WTC11 (cell line): ENCODE results near the gene SGCB. TPM values are rescaled to one million over a fixed set of nuclear protein-coding genes. Genes with fewer than 3 reads are reported as not detected.

Experiments used
- ATAC-seq: fragments of 200-7000 bp; cut with Tn5 transposase; 2 replicates; pipeline ENCODE4 v1.10.0; 2021; ENCODE audit warnings: mild to moderate bottlenecking, moderate library complexity
- CTCF ChIA-PET: fragments of 300-600 bp; sonication (Branson Sonifier 250); formaldehyde crosslinking; loops from one replicate; lab custom pipeline; 2021; ENCODE audit warnings: antibody characterized with exemption; lab: Charles Lee
- POLR2A ChIA-PET: fragments of 350-600 bp; sonication (Branson Sonifier 250); formaldehyde crosslinking; loops from one replicate; lab custom pipeline; 2021; ENCODE audit warnings: antibody characterized with exemption; lab: Charles Lee
- DNase-seq: peaks from one replicate; pipeline ENCODE4 v3.0.0; 2021; ENCODE audit warnings: low spot score
- H3K27ac Mint-ChIP-seq: 2 replicates; pipeline ENCODE4 v1.8.0; 2021; ENCODE audit warnings: mixed read lengths
- H3K27me3 Mint-ChIP-seq: 2 replicates; pipeline ENCODE4 v1.8.0; 2021; ENCODE audit warnings: low read depth, mild to moderate bottlenecking, moderate library complexity, mixed read lengths
- H3K36me3 Mint-ChIP-seq: 2 replicates; pipeline ENCODE4 v1.8.0; 2021; ENCODE audit warnings: mixed read lengths
- H3K4me1 Mint-ChIP-seq: 2 replicates; pipeline ENCODE4 v1.8.0; 2022; ENCODE audit warnings: mixed read lengths
- H3K4me3 Mint-ChIP-seq: 2 replicates; pipeline ENCODE4 v1.8.0; 2021; ENCODE audit warnings: mild to moderate bottlenecking, moderate library complexity, mixed read lengths
- H3K9me3 Mint-ChIP-seq: 2 replicates; pipeline ENCODE4 v1.8.0; 2021; ENCODE audit warnings: mixed read lengths
- ATF3 ChIP-seq: sonication (generic); formaldehyde crosslinking; conservative IDR thresholded peaks from 2 replicates; pipeline ENCODE4 v1.8.1; 2022; ENCODE audit warnings: mild to moderate bottlenecking, missing genetic modification reagents
- ESRRA ChIP-seq: sonication (generic); formaldehyde crosslinking; IDR thresholded peaks from 2 replicates; pipeline ENCODE4 v1.8.1; 2022; ENCODE audit warnings: mild to moderate bottlenecking, missing genetic modification reagents, borderline replicate concordance
- GTF2I ChIP-seq: fragments of 250-450 bp; sonication (Bioruptor Pico); conservative IDR thresholded peaks from 2 replicates; pipeline ENCODE4 v1.4.0; 2021; ENCODE audit warnings: mild to moderate bottlenecking
- JAZF1 ChIP-seq: fragments of 250-450 bp; sonication (Bioruptor Pico); IDR thresholded peaks from 2 replicates; pipeline ENCODE4 v1.9.0; 2021; ENCODE audit warnings: moderate library complexity, mild to moderate bottlenecking, inconsistent platforms
- JUN ChIP-seq: sonication (generic); formaldehyde crosslinking; IDR thresholded peaks from 2 replicates; pipeline ENCODE4 v1.8.0; 2023; ENCODE audit warnings: mild to moderate bottlenecking, missing genetic modification reagents
- NFATC4 ChIP-seq: fragments of 250-450 bp; sonication (Bioruptor Pico); IDR thresholded peaks from 2 replicates; pipeline ENCODE4 v1.9.0; 2021; ENCODE audit warnings: mild to moderate bottlenecking
- NR1H2 ChIP-seq: sonication (generic); formaldehyde crosslinking; IDR thresholded peaks from 2 replicates; pipeline ENCODE4 v1.9.0; 2021; ENCODE audit warnings: mild to moderate bottlenecking, moderate library complexity, missing genetic modification reagents
- NR2C2 ChIP-seq: sonication (generic); formaldehyde crosslinking; IDR thresholded peaks from 2 replicates; pipeline ENCODE4 v1.8.0; 2022; ENCODE audit warnings: mild to moderate bottlenecking, missing genetic modification reagents
- SP1 ChIP-seq: sonication (generic); formaldehyde crosslinking; conservative IDR thresholded peaks from 2 replicates; pipeline ENCODE4 v1.8.1; 2022; ENCODE audit warnings: missing genetic modification reagents
- TCF7 ChIP-seq: sonication (generic); formaldehyde crosslinking; IDR thresholded peaks from 2 replicates; pipeline ENCODE4 v1.8.0; 2022; ENCODE audit warnings: mild to moderate bottlenecking, low read depth, missing genetic modification reagents, moderate library complexity
- TEAD1 ChIP-seq: sonication (generic); formaldehyde crosslinking; IDR thresholded peaks from 2 replicates; pipeline ENCODE4 v1.8.0; 2022; ENCODE audit warnings: mild to moderate bottlenecking, missing genetic modification reagents
- TP53 ChIP-seq: sonication (generic); formaldehyde crosslinking; IDR thresholded peaks from 2 replicates; pipeline ENCODE4 v1.8.1; 2023; ENCODE audit warnings: mild to moderate bottlenecking, missing genetic modification reagents
- USF2 ChIP-seq: sonication (generic); formaldehyde crosslinking; IDR thresholded peaks from 2 replicates; pipeline ENCODE4 v1.8.1; 2023; ENCODE audit warnings: mild to moderate bottlenecking, missing genetic modification reagents, moderate library complexity
- ZNF138 ChIP-seq: sonication (generic); formaldehyde crosslinking; conservative IDR thresholded peaks from 2 replicates; pipeline ENCODE4 v1.8.1; 2022; ENCODE audit warnings: mild to moderate bottlenecking, moderate library complexity, missing genetic modification reagents
- ZNF232 ChIP-seq: sonication (generic); formaldehyde crosslinking; IDR thresholded peaks from 2 replicates; pipeline ENCODE4 v1.8.0; 2022; ENCODE audit warnings: mild to moderate bottlenecking, missing genetic modification reagents
- ZNF263 ChIP-seq: sonication (generic); formaldehyde crosslinking; IDR thresholded peaks from 2 replicates; pipeline ENCODE4 v1.8.1; 2022; ENCODE audit warnings: low read depth, mild to moderate bottlenecking, moderate library complexity, missing genetic modification reagents
- ZNF423 ChIP-seq: fragments of 250-450 bp; sonication (Bioruptor Pico); IDR thresholded peaks from 2 replicates; pipeline ENCODE4 v2.1.2; 2022; ENCODE audit warnings: mild to moderate bottlenecking, moderate library complexity
- ZNF532 ChIP-seq: fragments of 250-450 bp; sonication (Bioruptor Pico); IDR thresholded peaks from 2 replicates; pipeline ENCODE4 v1.9.0; 2021; ENCODE audit warnings: mild to moderate bottlenecking, borderline replicate concordance
- ZNF671 ChIP-seq: fragments of 250-450 bp; sonication (Bioruptor Pico); IDR thresholded peaks from 2 replicates; pipeline ENCODE4 v1.8.0; 2021; ENCODE audit warnings: mild to moderate bottlenecking
- total RNA-seq: library from RNA; stranded (reverse); gene quantifications from 3 replicates; pipeline ENCODE4 v1.2.3, GENCODE V29; 2021
- TF ChIP-seq, protein P1 (sequence below): sonication (generic); formaldehyde crosslinking; IDR thresholded peaks from 2 replicates; pipeline ENCODE4 v1.8.1; 2023; ENCODE audit warnings: mild to moderate bottlenecking, missing genetic modification reagents
- TF ChIP-seq, protein P2 (sequence below): fragments of 250-450 bp; sonication (Bioruptor Pico); IDR thresholded peaks from 2 replicates; pipeline ENCODE4 v1.9.0; 2021; ENCODE audit warnings: mild to moderate bottlenecking

The SGCB gene
- total RNA-seq, 1 experiment from 2014 or later: 27.6 TPM

DNA sequence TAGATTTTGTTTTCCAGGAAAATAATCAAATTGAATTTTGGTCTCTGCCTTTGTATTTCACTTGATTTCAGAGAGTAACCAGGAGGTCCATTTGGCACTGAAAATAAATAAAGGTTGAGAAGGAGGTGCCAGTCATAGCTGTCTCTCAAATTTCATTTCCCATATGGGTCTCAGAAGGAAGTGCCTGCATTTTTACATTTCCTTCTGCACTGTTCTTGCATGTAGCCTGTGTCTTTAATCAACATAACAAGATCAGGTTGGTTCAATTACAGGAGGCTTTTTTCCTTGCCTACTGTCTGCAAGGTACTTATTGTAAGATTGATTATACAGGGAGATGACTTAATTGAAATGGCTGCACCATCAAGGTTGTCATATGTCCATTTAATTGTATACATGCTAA lies 33.7 kb downstream of the SGCB start:
- DNase-seq (no peak), ATAC-seq (no peak)
- ChIA-PET CTCF (no interaction called here), POLR2A (no interaction called here)
- Mint-ChIP-seq H3K9me3 (no peaks in the 10 kb centered on the region), H3K36me3 (no peaks in the 10 kb centered on the region), H3K27ac (no peak overlapping the region), H3K27me3 (no peaks in the 10 kb centered on the region), H3K4me1 (peaks cover 10% of the 10 kb centered on the region), H3K4me3 (no peak overlapping the region)
- TF ChIP-seq ATF3 (CRISPR knock-in tag) (no peak), ZNF138 (CRISPR knock-in tag) (no peak), NR2C2 (CRISPR knock-in tag) (no peak), JUN (CRISPR knock-in tag) (no peak)

DNA sequence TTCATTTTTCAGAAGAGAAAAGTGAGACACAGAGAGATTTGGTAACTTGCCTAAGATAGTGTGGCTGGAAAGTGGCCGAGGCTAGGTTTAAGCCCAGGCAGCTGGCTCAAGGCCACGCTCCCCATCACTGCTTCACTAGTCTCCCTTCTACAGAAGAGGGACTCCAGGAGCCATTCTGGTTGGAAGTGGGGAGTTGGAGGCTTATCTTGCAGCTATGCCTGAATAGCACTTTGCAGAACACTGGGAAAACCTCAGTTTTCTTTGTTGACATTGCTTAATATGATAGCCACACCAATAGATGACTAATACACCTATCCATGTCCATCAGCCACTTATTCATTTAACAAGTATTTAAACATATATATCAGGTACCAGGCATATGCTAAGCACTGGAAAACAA lies 36.5 kb downstream of the SGCB start:
- H3K4me1 Mint-ChIP-seq: peaks cover 14% of the 10 kb centered on the region
- no peak for TF ChIP-seq NR1H2 (CRISPR knock-in tag)
- TF ChIP-seq ZNF423 (CRISPR knock-in tag): no peak
- TF ChIP-seq NFATC4 (CRISPR knock-in tag): no peak
- no peak for TF ChIP-seq ZNF671
- TF ChIP-seq, protein P1, sequence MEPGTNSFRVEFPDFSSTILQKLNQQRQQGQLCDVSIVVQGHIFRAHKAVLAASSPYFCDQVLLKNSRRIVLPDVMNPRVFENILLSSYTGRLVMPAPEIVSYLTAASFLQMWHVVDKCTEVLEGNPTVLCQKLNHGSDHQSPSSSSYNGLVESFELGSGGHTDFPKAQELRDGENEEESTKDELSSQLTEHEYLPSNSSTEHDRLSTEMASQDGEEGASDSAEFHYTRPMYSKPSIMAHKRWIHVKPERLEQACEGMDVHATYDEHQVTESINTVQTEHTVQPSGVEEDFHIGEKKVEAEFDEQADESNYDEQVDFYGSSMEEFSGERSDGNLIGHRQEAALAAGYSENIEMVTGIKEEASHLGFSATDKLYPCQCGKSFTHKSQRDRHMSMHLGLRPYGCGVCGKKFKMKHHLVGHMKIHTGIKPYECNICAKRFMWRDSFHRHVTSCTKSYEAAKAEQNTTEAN (CRISPR knock-in tag): no peak
- no peak for TF ChIP-seq ESRRA
- TF ChIP-seq GTF2I: no peak
- POLR2A ChIA-PET: no interaction called here
- no peak for ATAC-seq
- no peak overlapping the region for H3K27ac Mint-ChIP-seq
- H3K9me3 Mint-ChIP-seq: no peaks in the 10 kb centered on the region
- DNase-seq: no peak
- no peaks in the 10 kb centered on the region for H3K27me3 Mint-ChIP-seq
- H3K4me3 Mint-ChIP-seq: no peak overlapping the region
- CTCF ChIA-PET: interaction anchor here (0.8 kb wide), 1 partner anchor 106 kb away, joined by 5 read pairs; no protein-coding TSS in a partner anchor
- no peaks in the 10 kb centered on the region for H3K36me3 Mint-ChIP-seq

GRCh38 chr4:51999250-51999649 lies 38.8 kb downstream of the SGCB start:
- Mint-ChIP-seq H3K27ac (no peak overlapping the region), H3K27me3 (no peaks in the 10 kb centered on the region), H3K9me3 (no peaks in the 10 kb centered on the region), H3K4me1 (peaks cover 11% of the 10 kb centered on the region), H3K36me3 (no peaks in the 10 kb centered on the region), H3K4me3 (no peak overlapping the region)
- POLR2A ChIA-PET: no interaction called here
- TF ChIP-seq ZNF263: no peak
- TF ChIP-seq, protein P2, sequence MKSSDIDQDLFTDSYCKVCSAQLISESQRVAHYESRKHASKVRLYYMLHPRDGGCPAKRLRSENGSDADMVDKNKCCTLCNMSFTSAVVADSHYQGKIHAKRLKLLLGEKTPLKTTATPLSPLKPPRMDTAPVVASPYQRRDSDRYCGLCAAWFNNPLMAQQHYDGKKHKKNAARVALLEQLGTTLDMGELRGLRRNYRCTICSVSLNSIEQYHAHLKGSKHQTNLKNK (CRISPR knock-in tag): no peak
- no peak for TF ChIP-seq SP1 (CRISPR knock-in tag)
- TF ChIP-seq USF2 (CRISPR knock-in tag): no peak
- TF ChIP-seq ESRRA: no peak
- TF ChIP-seq ZNF232: no peak
- no peak for TF ChIP-seq JAZF1
- TF ChIP-seq TCF7 (CRISPR knock-in tag): no peak
- TF ChIP-seq ZNF532 (CRISPR knock-in tag): no peak
- no peak for TF ChIP-seq TEAD1 (CRISPR knock-in tag)
- TF ChIP-seq NR1H2 (CRISPR knock-in tag): no peak
- no peak for TF ChIP-seq TP53 (CRISPR knock-in tag)
- CTCF ChIA-PET: interaction anchor here (0.8 kb wide), 1 partner anchor 16 kb away, joined by 3 read pairs; no protein-coding TSS in a partner anchor
- no peak for DNase-seq
- ATAC-seq: no peak
